ENCODE measurements around the gene EPS15.

The EPS15 gene

DNA sequence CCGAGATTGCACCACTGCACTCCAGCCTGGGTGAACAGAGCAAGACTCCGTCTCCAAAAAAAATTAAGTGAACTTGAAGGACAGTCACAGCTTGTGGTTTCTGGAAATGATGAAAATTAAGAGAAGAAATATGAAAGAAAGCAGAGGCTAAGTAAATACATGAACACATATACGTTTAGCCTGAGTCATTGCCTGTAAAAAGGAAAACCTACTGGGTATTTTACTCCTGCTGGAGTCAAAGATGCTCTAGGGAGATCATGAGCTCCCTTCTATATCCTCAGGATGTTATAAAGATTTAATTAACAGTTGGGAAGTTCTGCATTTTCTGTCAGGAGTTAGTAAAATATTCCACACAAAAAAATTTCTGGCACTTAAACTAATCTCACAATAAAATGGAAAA is 145.2 kb downstream of the EPS15 start:
- Histone ChIP-seq H3K27ac (ENCODE audit: extremely low read depth, low read depth, low read length) (no peak overlapping the region), H3K36me3 (ENCODE audit: control insufficient read depth in 2 of 2, insufficient read depth in 1 of 2, low read length in 2 of 2) (peaks cover 3 to 28% of the 10 kb centered on the region in 2 experiments; a peak in 2 of 3 replicates), H3K4me1 (ENCODE audit: control insufficient read depth, insufficient read depth, low read length) (no peaks in the 10 kb centered on the region), H3K4me3 (ENCODE audit: low read depth, low read length) (no peak overlapping the region), H3K9me3 (ENCODE audit: control insufficient read depth, insufficient read depth, low read depth, low read length) (no peaks in the 10 kb centered on the region)
- POLR2A ChIA-PET: no interaction called here
- TF ChIP-seq ZNF626 (tag by site-specific recombination; IDR thresholded peaks at IDR 0.05) (no peak), ZNF292 (tag by site-specific recombination; IDR thresholded peaks at IDR 0.05; ENCODE audit: borderline replicate concordance, low read depth) (no peak), ZNF175 (tag by site-specific recombination; IDR thresholded peaks at IDR 0.05) (no peak), ZSCAN5A (tag by site-specific recombination; IDR thresholded peaks at IDR 0.05) (no peak), ZFP3 (tag by site-specific recombination; IDR thresholded peaks at IDR 0.05; ENCODE audit: low read depth) (no peak), BCL11B (tag by site-specific recombination; IDR thresholded peaks at IDR 0.05; ENCODE audit: low read depth) (no peak), ZNF514 (tag by site-specific recombination; IDR thresholded peaks at IDR 0.05) (no peak), PRDM1 (tag by site-specific recombination; IDR thresholded peaks at IDR 0.05) (no peak), ZNF768 (tag by site-specific recombination; IDR thresholded peaks at IDR 0.05) (no peak), ZNF10 (tag by site-specific recombination; IDR thresholded peaks at IDR 0.05) (no peak), ELK4 (IDR thresholded peaks at IDR 0.05; ENCODE audit: borderline replicate concordance, low read depth, low read length) (no peak), ZNF596 (tag by site-specific recombination; IDR thresholded peaks at IDR 0.05) (no peak), ZNF19 (tag by site-specific recombination; IDR thresholded peaks at IDR 0.05; ENCODE audit: low read depth) (no peak), ZBTB1 (tag by site-specific recombination; IDR thresholded peaks at IDR 0.05) (no peak)
- TF ChIP-seq, protein P1, sequence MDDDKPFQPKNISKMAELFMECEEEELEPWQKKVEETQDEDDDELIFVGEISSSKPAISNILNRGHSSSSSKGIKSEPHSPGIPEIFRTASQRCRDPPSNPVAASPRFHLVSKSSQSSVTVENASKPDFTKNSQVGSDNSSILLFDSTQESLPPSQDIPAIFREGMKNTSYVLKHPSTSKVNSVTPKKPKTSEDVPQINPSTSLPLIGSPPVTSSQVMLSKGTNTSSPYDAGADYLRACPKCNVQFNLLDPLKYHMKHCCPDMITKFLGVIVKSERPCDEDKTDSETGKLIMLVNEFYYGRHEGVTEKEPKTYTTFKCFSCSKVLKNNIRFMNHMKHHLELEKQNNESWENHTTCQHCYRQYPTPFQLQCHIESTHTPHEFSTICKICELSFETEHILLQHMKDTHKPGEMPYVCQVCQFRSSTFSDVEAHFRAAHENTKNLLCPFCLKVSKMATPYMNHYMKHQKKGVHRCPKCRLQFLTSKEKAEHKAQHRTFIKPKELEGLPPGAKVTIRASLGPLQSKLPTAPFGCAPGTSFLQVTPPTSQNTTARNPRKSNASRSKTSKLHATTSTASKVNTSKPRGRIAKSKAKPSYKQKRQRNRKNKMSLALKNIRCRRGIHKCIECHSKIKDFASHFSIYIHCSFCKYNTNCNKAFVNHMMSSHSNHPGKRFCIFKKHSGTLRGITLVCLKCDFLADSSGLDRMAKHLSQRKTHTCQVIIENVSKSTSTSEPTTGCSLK (tag by site-specific recombination; IDR thresholded peaks at IDR 0.05): no peak
- TF ChIP-seq, protein P2, sequence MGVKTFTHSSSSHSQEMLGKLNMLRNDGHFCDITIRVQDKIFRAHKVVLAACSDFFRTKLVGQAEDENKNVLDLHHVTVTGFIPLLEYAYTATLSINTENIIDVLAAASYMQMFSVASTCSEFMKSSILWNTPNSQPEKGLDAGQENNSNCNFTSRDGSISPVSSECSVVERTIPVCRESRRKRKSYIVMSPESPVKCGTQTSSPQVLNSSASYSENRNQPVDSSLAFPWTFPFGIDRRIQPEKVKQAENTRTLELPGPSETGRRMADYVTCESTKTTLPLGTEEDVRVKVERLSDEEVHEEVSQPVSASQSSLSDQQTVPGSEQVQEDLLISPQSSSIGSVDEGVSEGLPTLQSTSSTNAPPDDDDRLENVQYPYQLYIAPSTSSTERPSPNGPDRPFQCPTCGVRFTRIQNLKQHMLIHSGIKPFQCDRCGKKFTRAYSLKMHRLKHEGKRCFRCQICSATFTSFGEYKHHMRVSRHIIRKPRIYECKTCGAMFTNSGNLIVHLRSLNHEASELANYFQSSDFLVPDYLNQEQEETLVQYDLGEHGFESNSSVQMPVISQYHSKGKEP (tag by site-specific recombination; IDR thresholded peaks at IDR 0.05): no peak
- TF ChIP-seq, protein P3, sequence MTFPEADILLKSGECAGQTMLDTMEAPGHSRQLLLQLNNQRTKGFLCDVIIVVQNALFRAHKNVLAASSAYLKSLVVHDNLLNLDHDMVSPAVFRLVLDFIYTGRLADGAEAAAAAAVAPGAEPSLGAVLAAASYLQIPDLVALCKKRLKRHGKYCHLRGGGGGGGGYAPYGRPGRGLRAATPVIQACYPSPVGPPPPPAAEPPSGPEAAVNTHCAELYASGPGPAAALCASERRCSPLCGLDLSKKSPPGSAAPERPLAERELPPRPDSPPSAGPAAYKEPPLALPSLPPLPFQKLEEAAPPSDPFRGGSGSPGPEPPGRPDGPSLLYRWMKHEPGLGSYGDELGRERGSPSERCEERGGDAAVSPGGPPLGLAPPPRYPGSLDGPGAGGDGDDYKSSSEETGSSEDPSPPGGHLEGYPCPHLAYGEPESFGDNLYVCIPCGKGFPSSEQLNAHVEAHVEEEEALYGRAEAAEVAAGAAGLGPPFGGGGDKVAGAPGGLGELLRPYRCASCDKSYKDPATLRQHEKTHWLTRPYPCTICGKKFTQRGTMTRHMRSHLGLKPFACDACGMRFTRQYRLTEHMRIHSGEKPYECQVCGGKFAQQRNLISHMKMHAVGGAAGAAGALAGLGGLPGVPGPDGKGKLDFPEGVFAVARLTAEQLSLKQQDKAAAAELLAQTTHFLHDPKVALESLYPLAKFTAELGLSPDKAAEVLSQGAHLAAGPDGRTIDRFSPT (tag by site-specific recombination; IDR thresholded peaks at IDR 0.05): no peak
- TF ChIP-seq, protein P4, sequence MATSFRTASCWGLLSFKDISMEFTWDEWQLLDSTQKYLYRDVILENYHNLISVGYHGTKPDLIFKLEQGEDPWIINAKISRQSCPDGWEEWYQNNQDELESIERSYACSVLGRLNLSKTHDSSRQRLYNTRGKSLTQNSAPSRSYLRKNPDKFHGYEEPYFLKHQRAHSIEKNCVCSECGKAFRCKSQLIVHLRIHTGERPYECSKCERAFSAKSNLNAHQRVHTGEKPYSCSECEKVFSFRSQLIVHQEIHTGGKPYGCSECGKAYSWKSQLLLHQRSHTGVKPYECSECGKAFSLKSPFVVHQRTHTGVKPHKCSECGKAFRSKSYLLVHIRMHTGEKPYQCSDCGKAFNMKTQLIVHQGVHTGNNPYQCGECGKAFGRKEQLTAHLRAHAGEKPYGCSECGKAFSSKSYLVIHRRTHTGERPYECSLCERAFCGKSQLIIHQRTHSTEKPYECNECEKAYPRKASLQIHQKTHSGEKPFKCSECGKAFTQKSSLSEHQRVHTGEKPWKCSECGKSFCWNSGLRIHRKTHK (tag by site-specific recombination; IDR thresholded peaks at IDR 0.05): no peak
- CTCF ChIA-PET: interaction anchor here (0.7 kb wide), 1 partner anchor 889 kb away, joined by 3 read pairs; no protein-coding TSS in a partner anchor
